ENCODE data around the gene UQCC3.

The UQCC3 gene, protein sequence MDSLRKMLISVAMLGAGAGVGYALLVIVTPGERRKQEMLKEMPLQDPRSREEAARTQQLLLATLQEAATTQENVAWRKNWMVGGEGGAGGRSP

DNA sequence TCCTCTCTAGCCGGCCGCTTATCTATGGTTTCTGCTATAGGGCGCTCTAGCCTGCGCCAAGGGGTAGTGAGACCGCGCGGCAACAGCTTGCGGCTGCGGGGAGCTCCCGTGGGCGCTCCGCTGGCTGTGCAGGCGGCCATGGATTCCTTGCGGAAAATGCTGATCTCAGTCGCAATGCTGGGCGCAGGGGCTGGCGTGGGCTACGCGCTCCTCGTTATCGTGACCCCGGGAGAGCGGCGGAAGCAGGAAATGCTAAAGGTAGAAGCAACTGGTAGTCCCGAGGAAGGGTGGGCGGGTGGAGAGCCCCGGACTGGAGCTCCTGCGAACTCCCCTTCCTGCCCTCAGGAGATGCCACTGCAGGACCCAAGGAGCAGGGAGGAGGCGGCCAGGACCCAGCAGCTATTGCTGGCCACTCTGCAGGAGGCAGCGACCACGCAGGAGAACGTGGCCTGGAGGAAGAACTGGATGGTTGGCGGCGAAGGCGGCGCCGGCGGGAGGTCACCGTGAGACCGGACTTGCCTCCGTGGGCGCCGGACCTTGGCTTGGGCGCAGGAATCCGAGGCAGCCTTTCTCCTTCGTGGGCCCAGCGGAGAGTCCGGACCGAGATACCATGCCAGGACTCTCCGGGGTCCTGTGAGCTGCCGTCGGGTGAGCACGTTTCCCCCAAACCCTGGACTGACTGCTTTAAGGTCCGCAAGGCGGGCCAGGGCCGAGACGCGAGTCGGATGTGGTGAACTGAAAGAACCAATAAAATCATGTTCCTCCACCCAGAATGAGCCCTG, at the start of gene UQCC3, which contains the start of gene LBHD1:
UQCC3 (plus strand) TSS at position 66 of the 782 bp plus-strand sequence; CDS start at position 139, 73 bp downstream.
LBHD1 (minus strand) TSS at position 660 of the 782 bp plus-strand sequence. CDS start 2,236 bp downstream, outside the sequence.
- Histone ChIP-seq H3K27me3 (no peaks in the 10 kb centered on the region), H3K9me3 (no peaks in the 10 kb centered on the region), H3K4me3 (ENCODE audit: low read depth in 1 of 2, low read length in 1 of 2) (peak within 1 kb of the TSS; percentile 79 to 87), H3K4me1 (ENCODE audit: control insufficient read depth in 1 of 2, insufficient read depth in 1 of 2, low read depth in 1 of 2, low read length in 1 of 2) (peaks cover 22 to 29% of the 10 kb centered on the region in 2 experiments), H3K27ac (peak within 1 kb of the TSS; percentile 82), H3K36me3 (peaks cover 38% of the 10 kb centered on the region)
- TF ChIP-seq, protein P1, sequence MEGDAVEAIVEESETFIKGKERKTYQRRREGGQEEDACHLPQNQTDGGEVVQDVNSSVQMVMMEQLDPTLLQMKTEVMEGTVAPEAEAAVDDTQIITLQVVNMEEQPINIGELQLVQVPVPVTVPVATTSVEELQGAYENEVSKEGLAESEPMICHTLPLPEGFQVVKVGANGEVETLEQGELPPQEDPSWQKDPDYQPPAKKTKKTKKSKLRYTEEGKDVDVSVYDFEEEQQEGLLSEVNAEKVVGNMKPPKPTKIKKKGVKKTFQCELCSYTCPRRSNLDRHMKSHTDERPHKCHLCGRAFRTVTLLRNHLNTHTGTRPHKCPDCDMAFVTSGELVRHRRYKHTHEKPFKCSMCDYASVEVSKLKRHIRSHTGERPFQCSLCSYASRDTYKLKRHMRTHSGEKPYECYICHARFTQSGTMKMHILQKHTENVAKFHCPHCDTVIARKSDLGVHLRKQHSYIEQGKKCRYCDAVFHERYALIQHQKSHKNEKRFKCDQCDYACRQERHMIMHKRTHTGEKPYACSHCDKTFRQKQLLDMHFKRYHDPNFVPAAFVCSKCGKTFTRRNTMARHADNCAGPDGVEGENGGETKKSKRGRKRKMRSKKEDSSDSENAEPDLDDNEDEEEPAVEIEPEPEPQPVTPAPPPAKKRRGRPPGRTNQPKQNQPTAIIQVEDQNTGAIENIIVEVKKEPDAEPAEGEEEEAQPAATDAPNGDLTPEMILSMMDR (IDR thresholded peaks at IDR 0.05): no peak

DNA sequence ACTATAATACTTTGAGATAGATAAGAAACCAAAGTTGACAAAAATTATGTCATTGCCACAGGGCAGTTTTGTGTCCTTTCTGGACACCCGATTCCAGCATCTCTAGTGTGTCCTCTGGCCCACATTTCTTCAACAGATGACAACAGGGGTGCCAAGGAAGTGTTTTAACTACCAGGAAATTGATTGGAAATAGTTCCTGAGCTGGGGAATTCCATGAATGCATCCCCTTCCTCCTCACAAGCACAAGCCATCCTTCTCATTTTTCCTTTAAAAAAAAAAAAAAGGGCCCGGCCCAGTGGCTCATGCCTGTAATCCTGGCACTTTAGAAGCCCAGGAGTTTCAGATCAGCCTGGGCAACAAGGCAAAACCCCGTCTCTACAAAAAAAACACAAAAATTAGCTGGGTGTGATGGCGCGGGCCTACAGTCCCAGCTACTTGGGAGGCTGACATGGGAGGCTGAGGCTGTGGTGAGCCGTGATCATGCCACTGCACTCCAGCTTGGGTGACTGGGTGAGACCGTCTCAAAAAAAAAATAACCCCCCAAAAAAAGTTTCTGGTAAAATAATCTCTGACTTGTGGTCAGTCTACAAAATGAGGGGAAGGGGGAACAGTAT, 48.9 kb upstream of the UQCC3 start:
- Histone ChIP-seq H3K27me3 (no peaks in the 10 kb centered on the region), H3K9me3 (no peaks in the 10 kb centered on the region), H3K4me3 (ENCODE audit: low read depth in 1 of 2, low read length in 1 of 2) (peak overlapping the region; percentile 71 to 73), H3K27ac (peak overlapping the region; percentile 88), H3K36me3 (peaks cover 30% of the 10 kb centered on the region), H3K4me1 (ENCODE audit: control insufficient read depth in 1 of 2, insufficient read depth in 1 of 2, low read depth in 1 of 2, low read length in 1 of 2) (peaks cover 19 to 22% of the 10 kb centered on the region in 2 experiments)
- TF ChIP-seq, protein P1 (IDR thresholded peaks at IDR 0.05): no peak

DNA sequence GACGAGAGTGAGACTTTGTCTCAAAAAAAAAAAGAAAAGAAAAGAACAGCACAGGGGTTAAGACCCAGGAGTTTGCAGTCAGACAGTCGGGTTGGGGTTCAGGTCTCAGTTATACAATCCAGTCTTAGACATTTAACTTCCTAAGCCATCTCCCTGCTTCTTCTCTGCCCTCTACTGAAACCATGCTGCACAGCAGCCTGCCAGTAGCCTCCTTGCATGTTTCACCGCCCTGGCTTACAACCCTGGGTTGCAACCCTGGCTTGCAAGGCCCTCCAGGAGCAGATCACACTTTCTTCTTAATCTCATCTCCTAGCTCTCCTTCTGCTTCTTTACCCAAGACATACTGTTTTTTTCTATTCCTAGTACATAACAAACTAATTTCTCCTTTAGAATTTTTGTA, 43.8 kb upstream of the UQCC3 start:
- Histone ChIP-seq H3K27me3 (no peaks in the 10 kb centered on the region), H3K9me3 (no peaks in the 10 kb centered on the region)

DNA sequence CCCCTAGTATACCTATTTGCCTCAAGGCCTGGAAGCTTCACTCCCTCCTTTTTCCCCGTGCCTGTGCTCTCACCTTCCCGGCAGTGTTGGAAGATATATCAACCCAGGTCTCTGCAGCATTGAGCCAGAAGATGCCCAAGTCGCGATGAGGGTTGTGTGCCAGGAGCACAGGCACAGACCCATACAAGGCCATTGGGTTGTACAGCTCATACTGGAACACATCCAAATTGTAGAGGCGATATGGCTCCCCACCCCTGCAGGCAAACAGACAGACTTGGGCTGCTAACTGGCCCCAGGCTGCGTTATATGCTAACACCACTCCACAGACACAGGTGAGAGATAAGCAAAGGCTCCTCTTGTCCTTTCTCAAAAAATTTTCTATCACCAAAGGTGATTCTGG, 39.0 kb upstream of the UQCC3 start:
- Histone ChIP-seq H3K27me3 (no peaks in the 10 kb centered on the region), H3K36me3 (peaks cover 80% of the 10 kb centered on the region), H3K27ac (no peak overlapping the region), H3K4me3 (ENCODE audit: low read depth in 1 of 2, low read length in 1 of 2) (no peak overlapping the region), H3K9me3 (no peaks in the 10 kb centered on the region), H3K4me1 (ENCODE audit: control insufficient read depth in 1 of 2, insufficient read depth in 1 of 2, low read depth in 1 of 2, low read length in 1 of 2) (no peaks in the 10 kb centered on the region)
- TF ChIP-seq, protein P1 (IDR thresholded peaks at IDR 0.05): no peak

More for the DNA sequence above, 43.8 kb upstream of the UQCC3 start:
- no peak overlapping the region for H3K4me3 ChIP-seq (ENCODE audit: low read depth in 1 of 2, low read length in 1 of 2)
- peaks cover 78% of the 10 kb centered on the region for H3K36me3 ChIP-seq
- H3K27ac ChIP-seq: no peak overlapping the region
- TF ChIP-seq, protein P1 (IDR thresholded peaks at IDR 0.05): no peak
- H3K4me1 ChIP-seq (ENCODE audit: control insufficient read depth in 1 of 2, insufficient read depth in 1 of 2, low read depth in 1 of 2, low read length in 1 of 2): no peaks in the 10 kb centered on the region

DNA sequence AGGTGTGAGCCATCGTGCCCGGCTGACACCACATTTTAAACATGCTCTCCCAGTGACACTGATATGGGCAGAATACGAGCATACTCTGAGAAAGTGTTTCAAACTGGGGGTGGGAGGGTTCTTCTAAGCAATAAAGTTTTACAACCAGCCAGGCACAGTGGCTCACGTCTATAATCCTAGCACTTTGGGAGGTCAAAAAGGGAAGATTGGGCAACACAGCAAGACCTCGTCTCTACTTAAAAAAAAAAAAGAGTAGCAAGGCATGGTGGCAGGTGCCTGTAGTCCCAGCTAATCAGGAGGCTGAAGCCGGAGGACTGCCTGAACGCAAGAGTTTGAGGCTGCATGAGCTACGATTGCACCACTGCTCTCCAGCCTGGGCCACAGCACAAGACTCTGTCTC, 27.3 kb upstream of the UQCC3 start:
- Histone ChIP-seq H3K4me1 (ENCODE audit: control insufficient read depth in 1 of 2, insufficient read depth in 1 of 2, low read depth in 1 of 2, low read length in 1 of 2) (peaks cover 14 to 16% of the 10 kb centered on the region in 2 experiments), H3K27ac (no peak overlapping the region), H3K36me3 (peaks cover 21% of the 10 kb centered on the region), H3K4me3 (ENCODE audit: low read depth in 1 of 2, low read length in 1 of 2) (no peak overlapping the region), H3K9me3 (no peaks in the 10 kb centered on the region), H3K27me3 (no peaks in the 10 kb centered on the region)
- TF ChIP-seq, protein P1 (IDR thresholded peaks at IDR 0.05): no peak

Measured in neutrophil (primary cell).